HEK293 (cell line): ENCODE measurements around the gene GPR132.
A peak's percentile ranks its signal among the peaks of the same experiment; 100 is the strongest.

Source experiments
- CTCF ChIA-PET: fragments of 350-600 bp; formaldehyde crosslinking; extraction: SDS; loops from one replicate; lab custom pipeline; 2021; ENCODE audit warnings: antibody characterized with exemption; lab: Yijun Ruan, JAX
- POLR2A ChIA-PET: fragments of 300-600 bp; formaldehyde crosslinking; extraction: SDS; loops from one replicate; lab custom pipeline; 2020; ENCODE audit warnings: antibody characterized with exemption, inconsistent platforms; lab: Yijun Ruan, JAX
- H3K27ac ChIP-seq: fragments of 200-500 bp; sonication (Bioruptor generic); 2 replicates; pipeline ENCODE4 v1.5.1; 2014; ENCODE audit warnings: low read depth, low read length, control low read depth, inconsistent platforms; ENCODE audit errors: extremely low read depth
- H3K36me3 ChIP-seq, 2 experiments: fragments of 200-500 bp in 1 of 2; sonication (Bioruptor generic) in 1 of 2; 1 replicate in 1 of 2; 2 replicates in 1 of 2; pipeline ENCODE4 v1.5.1; 2014 to 2017; ENCODE audit warnings: inconsistent platforms in 2 of 2, low read length in 2 of 2; ENCODE audit not compliant: control insufficient read depth in 2 of 2, insufficient read depth in 1 of 2
- H3K4me1 ChIP-seq: fragments of 200-500 bp; sonication (Bioruptor generic); 2 replicates; pipeline ENCODE4 v1.5.1; 2014; ENCODE audit warnings: mild to moderate bottlenecking, low read length, inconsistent platforms; ENCODE audit not compliant: control insufficient read depth, insufficient read depth
- H3K4me3 ChIP-seq: 2 replicates; pipeline ENCODE4 v1.5.1; 2011; ENCODE audit warnings: low read depth, mild to moderate bottlenecking, control low read depth, low read length, moderate library complexity
- H3K9me3 ChIP-seq: fragments of 200-500 bp; sonication (Bioruptor generic); 2 replicates; pipeline ENCODE4 v1.5.1; 2014; ENCODE audit warnings: low read depth, low read length, inconsistent platforms; ENCODE audit not compliant: control insufficient read depth, insufficient read depth
- BCL11A ChIP-seq: fragments of 450-650 bp; formaldehyde crosslinking; IDR thresholded peaks from 2 replicates; pipeline ENCODE4 v1.5.1; 2016; ENCODE audit warnings: low read depth, missing biosample characterization, missing genetic modification characterization
- GLIS1 ChIP-seq: fragments of 450-650 bp; formaldehyde crosslinking; IDR thresholded peaks from 2 replicates; pipeline ENCODE4 v1.5.1; 2016; ENCODE audit warnings: missing biosample characterization, missing genetic modification characterization
- GLIS2 ChIP-seq: fragments of 450-650 bp; formaldehyde crosslinking; IDR thresholded peaks from 2 replicates; pipeline ENCODE4 v1.5.1; 2016; ENCODE audit warnings: missing biosample characterization, missing genetic modification characterization
- KLF1 ChIP-seq: fragments of 450-650 bp; formaldehyde crosslinking; IDR thresholded peaks from 2 replicates; pipeline ENCODE4 v1.5.1; 2016; ENCODE audit warnings: missing biosample characterization, missing genetic modification characterization
- SCRT1 ChIP-seq: fragments of 450-650 bp; formaldehyde crosslinking; IDR thresholded peaks from 2 replicates; pipeline ENCODE4 v1.5.1; 2016; ENCODE audit warnings: missing biosample characterization, missing genetic modification characterization, borderline replicate concordance
- SCRT2 ChIP-seq: fragments of 450-650 bp; formaldehyde crosslinking; IDR thresholded peaks from 2 replicates; pipeline ENCODE4 v1.5.1; 2016; ENCODE audit warnings: missing biosample characterization, missing genetic modification characterization
- ZFHX2 ChIP-seq: fragments of 450-650 bp; formaldehyde crosslinking; conservative IDR thresholded peaks from 2 replicates; pipeline ENCODE4 v1.5.1; 2016; ENCODE audit warnings: missing biosample characterization, missing genetic modification characterization
- ZIC2 ChIP-seq: fragments of 450-650 bp; formaldehyde crosslinking; IDR thresholded peaks from 2 replicates; pipeline ENCODE4 v1.5.1; 2016; ENCODE audit warnings: missing biosample characterization, missing genetic modification characterization
- ZNF184 ChIP-seq: fragments of 450-650 bp; IDR thresholded peaks from 2 replicates; pipeline ENCODE4 v1.5.1; 2018; ENCODE audit warnings: missing biosample characterization, mild to moderate bottlenecking, missing genetic modification characterization
- ZNF292 ChIP-seq: fragments of 450-650 bp; formaldehyde crosslinking; IDR thresholded peaks from 2 replicates; pipeline ENCODE4 v1.5.1; 2016; ENCODE audit warnings: low read depth, missing biosample characterization, missing genetic modification characterization, borderline replicate concordance
- ZNF391 ChIP-seq: fragments of 450-650 bp; formaldehyde crosslinking; IDR thresholded peaks from 2 replicates; pipeline ENCODE4 v1.5.1; 2016; ENCODE audit warnings: low read depth, missing biosample characterization, missing genetic modification characterization, borderline replicate concordance
- ZNF423 ChIP-seq: fragments of 450-650 bp; formaldehyde crosslinking; IDR thresholded peaks from 2 replicates; pipeline ENCODE4 v1.5.1; 2016; ENCODE audit warnings: missing biosample characterization, missing genetic modification characterization
- ZNF544 ChIP-seq: fragments of 450-650 bp; formaldehyde crosslinking; IDR thresholded peaks from 2 replicates; pipeline ENCODE4 v1.5.0; 2017; ENCODE audit warnings: missing biosample characterization, missing genetic modification characterization
- ZNF600 ChIP-seq: fragments of 450-650 bp; formaldehyde crosslinking; IDR thresholded peaks from 2 replicates; pipeline ENCODE4 v1.5.1; 2016; ENCODE audit warnings: missing biosample characterization, missing genetic modification characterization
- ZNF837 ChIP-seq: fragments of 450-650 bp; formaldehyde crosslinking; IDR thresholded peaks from 2 replicates; pipeline ENCODE4 v1.5.1; 2016; ENCODE audit warnings: missing biosample characterization, missing genetic modification characterization
- TF ChIP-seq, protein P1 (sequence below): sonication (generic); formaldehyde crosslinking; IDR thresholded peaks from 2 replicates; pipeline ENCODE4 v1.8.1; 2022; ENCODE audit warnings: mild to moderate bottlenecking, moderate library complexity, missing genetic modification reagents
- TF ChIP-seq, protein P2 (sequence below): fragments of 450-650 bp; formaldehyde crosslinking; IDR thresholded peaks from 2 replicates; pipeline ENCODE4 v1.5.1; 2017; ENCODE audit warnings: missing biosample characterization, missing genetic modification characterization
- TF ChIP-seq, protein P3 (sequence below): fragments of 450-650 bp; formaldehyde crosslinking; IDR thresholded peaks from 2 replicates; pipeline ENCODE4 v1.5.1; 2016; ENCODE audit warnings: missing biosample characterization, missing genetic modification characterization
- TF ChIP-seq, protein P4 (sequence below): fragments of 450-650 bp; formaldehyde crosslinking; IDR thresholded peaks from 2 replicates; pipeline ENCODE4 v1.5.1; 2016; ENCODE audit warnings: missing biosample characterization, missing genetic modification characterization

GPR132 gene

DNA sequence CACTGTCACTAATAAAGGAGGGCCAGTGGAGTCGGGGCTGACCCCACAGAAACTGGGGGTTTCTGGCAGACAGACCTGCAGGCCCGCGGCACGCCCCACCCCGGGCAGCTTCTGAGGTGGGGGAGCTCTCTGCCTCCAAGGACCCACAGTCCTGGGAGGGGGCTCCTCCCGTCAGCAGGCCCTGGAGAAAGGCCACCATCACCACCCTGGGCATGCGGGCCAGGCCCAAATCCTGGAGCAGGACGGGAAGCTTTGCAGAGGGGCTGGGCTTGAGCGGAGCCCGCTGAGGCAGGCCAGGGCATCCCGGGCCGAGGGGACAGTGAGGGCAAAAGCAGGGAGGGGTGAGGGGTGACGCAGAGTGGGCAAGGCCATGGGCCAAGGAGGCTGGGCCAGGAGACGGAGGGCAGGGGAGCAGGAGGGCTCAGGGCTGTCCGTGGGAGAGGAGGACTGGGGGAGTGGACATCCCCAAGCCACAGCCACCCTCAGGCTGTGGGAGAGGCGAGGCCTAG lies 11.1 kb upstream of the GPR132 start:
- TF ChIP-seq BCL11A (tag by site-specific recombination) (no peak), ZFHX2 (tag by site-specific recombination) (peak; percentile 31; the same call in 1 of the 2 replicates)
- TF ChIP-seq, protein P1, sequence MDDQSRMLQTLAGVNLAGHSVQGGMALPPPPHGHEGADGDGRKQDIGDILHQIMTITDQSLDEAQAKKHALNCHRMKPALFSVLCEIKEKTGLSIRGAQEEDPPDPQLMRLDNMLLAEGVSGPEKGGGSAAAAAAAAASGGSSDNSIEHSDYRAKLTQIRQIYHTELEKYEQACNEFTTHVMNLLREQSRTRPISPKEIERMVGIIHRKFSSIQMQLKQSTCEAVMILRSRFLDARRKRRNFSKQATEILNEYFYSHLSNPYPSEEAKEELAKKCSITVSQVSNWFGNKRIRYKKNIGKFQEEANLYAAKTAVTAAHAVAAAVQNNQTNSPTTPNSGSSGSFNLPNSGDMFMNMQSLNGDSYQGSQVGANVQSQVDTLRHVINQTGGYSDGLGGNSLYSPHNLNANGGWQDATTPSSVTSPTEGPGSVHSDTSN (CRISPR knock-in tag): no peak
- TF ChIP-seq, protein P2, sequence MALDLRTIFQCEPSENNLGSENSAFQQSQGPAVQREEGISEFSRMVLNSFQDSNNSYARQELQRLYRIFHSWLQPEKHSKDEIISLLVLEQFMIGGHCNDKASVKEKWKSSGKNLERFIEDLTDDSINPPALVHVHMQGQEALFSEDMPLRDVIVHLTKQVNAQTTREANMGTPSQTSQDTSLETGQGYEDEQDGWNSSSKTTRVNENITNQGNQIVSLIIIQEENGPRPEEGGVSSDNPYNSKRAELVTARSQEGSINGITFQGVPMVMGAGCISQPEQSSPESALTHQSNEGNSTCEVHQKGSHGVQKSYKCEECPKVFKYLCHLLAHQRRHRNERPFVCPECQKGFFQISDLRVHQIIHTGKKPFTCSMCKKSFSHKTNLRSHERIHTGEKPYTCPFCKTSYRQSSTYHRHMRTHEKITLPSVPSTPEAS (tag by site-specific recombination): no peak
- H3K4me1 ChIP-seq: no peaks in the 10 kb centered on the region
- ChIA-PET POLR2A (no interaction called here), CTCF (interaction anchor here (0.7 to 1.5 kb wide), 2 partner anchors 10 to 14 kb away, joined by 3 read pairs; no protein-coding TSS in a partner anchor)
- H3K4me3 ChIP-seq: no peak overlapping the region
- H3K36me3 ChIP-seq: no peaks in the 10 kb centered on the region
- no peak overlapping the region for H3K27ac ChIP-seq
- no peaks in the 10 kb centered on the region for H3K9me3 ChIP-seq

DNA sequence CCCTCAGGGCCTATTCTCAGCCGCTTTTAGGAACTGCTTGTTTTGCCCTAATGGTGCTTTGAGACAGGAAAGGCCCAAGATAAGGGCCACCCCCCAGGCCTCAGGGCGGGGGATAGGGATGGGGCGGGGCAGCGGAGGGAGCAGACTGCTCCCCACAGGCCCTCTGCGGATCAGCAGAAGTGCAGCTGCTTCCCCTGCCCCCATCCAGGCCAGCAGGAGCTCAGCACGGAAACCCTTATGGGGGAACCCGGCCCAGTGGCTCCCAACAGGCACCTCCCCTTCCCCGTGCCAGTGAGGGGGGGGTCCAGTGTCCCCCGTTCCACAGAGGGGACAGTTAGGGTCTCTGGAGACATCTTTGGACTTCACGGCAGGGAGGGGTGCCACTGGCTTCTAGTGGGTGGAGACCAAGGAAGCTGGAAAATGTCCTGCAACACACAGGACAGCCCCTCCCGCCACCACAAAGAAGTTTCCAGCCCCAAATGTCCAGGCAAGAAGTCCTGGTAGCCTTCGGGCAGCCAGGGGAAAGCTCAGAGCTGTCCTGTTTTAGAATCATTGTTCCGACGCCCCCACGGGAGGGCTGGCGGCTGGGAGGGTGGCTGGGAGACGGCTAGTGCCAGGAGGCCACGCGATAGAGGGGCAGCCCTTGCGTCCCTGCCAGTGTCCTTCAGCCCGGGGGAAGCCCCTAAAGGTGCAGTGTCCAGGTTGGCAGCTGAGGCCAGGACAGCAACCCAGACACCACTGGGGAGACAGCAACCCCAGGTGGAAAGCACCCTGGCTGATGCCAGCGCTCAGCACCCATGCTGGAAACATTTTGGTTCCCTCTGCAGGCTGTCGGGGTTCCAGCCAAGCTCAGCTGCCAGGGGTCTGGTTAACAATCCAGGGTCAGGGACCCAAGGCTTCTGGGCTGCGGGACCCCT lies 10.4 kb upstream of the GPR132 start:
- H3K9me3 ChIP-seq: no peaks in the 10 kb centered on the region
- H3K4me1 ChIP-seq: no peaks in the 10 kb centered on the region
- TF ChIP-seq ZNF600 (tag by site-specific recombination) (no peak), GLIS1 (tag by site-specific recombination) (peak; percentile 71), KLF1 (tag by site-specific recombination) (peak; percentile 63), ZNF292 (tag by site-specific recombination) (no peak), ZNF391 (tag by site-specific recombination) (no peak), ZIC2 (tag by site-specific recombination) (peak; percentile 77)
- ChIA-PET POLR2A (no interaction called here), CTCF (interaction anchor here (0.7 to 1.5 kb wide), 2 partner anchors 11 to 15 kb away, joined by 3 read pairs; no protein-coding TSS in a partner anchor)
- no peak overlapping the region for H3K4me3 ChIP-seq
- no peaks in the 10 kb centered on the region for H3K36me3 ChIP-seq
- no peak overlapping the region for H3K27ac ChIP-seq

DNA sequence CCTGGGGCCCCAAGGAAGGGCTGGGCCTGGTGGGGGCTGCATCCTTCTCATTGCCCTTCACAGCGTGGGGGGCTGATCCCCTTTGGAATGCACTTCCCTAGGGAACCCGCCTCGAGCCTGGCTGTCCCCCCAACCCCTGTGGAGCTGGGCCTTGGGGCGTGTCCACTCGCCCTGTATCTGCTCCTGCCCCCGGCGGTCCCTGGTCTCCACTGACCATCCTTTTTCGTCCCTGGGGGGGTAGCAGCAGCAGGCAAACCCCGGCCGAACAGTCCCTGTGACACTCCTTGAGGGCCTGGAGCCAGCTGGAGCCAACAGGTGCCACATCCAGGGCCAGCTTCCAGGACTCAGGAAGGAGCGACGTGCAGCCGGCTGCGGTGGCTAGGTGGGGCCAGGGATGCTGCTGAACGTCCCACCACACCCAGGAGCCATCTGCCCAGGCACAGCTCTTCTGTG lies 9.4 kb upstream of the GPR132 start:
- H3K9me3 ChIP-seq: no peaks in the 10 kb centered on the region
- H3K27ac ChIP-seq: no peak overlapping the region
- no peaks in the 10 kb centered on the region for H3K4me1 ChIP-seq
- H3K4me3 ChIP-seq: no peak overlapping the region
- no peaks in the 10 kb centered on the region for H3K36me3 ChIP-seq
- POLR2A ChIA-PET: no interaction called here
- CTCF ChIA-PET: interaction anchor here (1.5 kb wide), 1 partner anchor 12 kb away, joined by 3 read pairs; no protein-coding TSS in a partner anchor
- TF ChIP-seq ZNF544 (tag by site-specific recombination): no peak
- TF ChIP-seq KLF1 (tag by site-specific recombination): peak; percentile 8
- no peak for TF ChIP-seq ZNF184 (tag by site-specific recombination)
- TF ChIP-seq, protein P3, sequence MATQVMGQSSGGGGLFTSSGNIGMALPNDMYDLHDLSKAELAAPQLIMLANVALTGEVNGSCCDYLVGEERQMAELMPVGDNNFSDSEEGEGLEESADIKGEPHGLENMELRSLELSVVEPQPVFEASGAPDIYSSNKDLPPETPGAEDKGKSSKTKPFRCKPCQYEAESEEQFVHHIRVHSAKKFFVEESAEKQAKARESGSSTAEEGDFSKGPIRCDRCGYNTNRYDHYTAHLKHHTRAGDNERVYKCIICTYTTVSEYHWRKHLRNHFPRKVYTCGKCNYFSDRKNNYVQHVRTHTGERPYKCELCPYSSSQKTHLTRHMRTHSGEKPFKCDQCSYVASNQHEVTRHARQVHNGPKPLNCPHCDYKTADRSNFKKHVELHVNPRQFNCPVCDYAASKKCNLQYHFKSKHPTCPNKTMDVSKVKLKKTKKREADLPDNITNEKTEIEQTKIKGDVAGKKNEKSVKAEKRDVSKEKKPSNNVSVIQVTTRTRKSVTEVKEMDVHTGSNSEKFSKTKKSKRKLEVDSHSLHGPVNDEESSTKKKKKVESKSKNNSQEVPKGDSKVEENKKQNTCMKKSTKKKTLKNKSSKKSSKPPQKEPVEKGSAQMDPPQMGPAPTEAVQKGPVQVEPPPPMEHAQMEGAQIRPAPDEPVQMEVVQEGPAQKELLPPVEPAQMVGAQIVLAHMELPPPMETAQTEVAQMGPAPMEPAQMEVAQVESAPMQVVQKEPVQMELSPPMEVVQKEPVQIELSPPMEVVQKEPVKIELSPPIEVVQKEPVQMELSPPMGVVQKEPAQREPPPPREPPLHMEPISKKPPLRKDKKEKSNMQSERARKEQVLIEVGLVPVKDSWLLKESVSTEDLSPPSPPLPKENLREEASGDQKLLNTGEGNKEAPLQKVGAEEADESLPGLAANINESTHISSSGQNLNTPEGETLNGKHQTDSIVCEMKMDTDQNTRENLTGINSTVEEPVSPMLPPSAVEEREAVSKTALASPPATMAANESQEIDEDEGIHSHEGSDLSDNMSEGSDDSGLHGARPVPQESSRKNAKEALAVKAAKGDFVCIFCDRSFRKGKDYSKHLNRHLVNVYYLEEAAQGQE (tag by site-specific recombination): no peak
- peak; percentile 96 for TF ChIP-seq SCRT2 (tag by site-specific recombination)
- peak; percentile 85 for TF ChIP-seq SCRT1 (tag by site-specific recombination)
- peak; percentile 37; the same call in 1 of the 2 replicates for TF ChIP-seq GLIS2 (tag by site-specific recombination)
- TF ChIP-seq ZNF837 (tag by site-specific recombination): no peak
- TF ChIP-seq, protein P4, sequence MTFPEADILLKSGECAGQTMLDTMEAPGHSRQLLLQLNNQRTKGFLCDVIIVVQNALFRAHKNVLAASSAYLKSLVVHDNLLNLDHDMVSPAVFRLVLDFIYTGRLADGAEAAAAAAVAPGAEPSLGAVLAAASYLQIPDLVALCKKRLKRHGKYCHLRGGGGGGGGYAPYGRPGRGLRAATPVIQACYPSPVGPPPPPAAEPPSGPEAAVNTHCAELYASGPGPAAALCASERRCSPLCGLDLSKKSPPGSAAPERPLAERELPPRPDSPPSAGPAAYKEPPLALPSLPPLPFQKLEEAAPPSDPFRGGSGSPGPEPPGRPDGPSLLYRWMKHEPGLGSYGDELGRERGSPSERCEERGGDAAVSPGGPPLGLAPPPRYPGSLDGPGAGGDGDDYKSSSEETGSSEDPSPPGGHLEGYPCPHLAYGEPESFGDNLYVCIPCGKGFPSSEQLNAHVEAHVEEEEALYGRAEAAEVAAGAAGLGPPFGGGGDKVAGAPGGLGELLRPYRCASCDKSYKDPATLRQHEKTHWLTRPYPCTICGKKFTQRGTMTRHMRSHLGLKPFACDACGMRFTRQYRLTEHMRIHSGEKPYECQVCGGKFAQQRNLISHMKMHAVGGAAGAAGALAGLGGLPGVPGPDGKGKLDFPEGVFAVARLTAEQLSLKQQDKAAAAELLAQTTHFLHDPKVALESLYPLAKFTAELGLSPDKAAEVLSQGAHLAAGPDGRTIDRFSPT (tag by site-specific recombination): 0 out of 2 replicates have a peak, but pooled peaks have one; percentile 16
- TF ChIP-seq ZNF423 (tag by site-specific recombination): no peak
